ENCODE data around the gene TARS2.

DNA sequence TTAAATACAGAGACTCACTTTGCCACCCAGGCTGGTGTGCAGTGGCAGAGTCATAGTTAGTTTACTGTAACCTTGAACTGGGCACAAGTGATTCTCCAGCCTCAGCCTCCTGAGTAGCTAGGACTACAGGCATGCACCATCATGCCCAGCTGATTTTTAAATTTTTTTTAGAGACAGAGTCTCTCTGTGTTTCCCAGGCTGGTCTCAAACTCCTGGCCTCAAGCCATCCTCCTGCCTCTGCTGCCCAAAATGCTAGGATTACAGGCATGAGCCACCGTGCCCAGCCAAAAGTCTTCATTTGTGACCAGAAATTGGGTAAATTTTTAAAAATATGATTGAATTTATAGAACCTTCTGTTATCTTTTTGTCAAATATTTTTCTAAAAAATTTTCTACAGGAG, 17.9 kb upstream of the TARS2 start:
- TF ChIP-seq EZH2 (IDR thresholded peaks at IDR 0.05; ENCODE audit: low read depth) (no peak), CTCF (conservative IDR thresholded peaks at IDR 0.05) (no peak)
